DMS153 (cell line): ENCODE data around the gene EARS2.
"Not testable (repeated sequence)": the region's sequence is repeated elsewhere in the genome, so short reads cannot be mapped to it uniquely, and the experiment has no call there.

Experiments
- DNase-seq: peaks from one replicate; lab custom pipeline; 2025; lab: John Stamatoyannopoulos, UW

The EARS2 gene

DNA sequence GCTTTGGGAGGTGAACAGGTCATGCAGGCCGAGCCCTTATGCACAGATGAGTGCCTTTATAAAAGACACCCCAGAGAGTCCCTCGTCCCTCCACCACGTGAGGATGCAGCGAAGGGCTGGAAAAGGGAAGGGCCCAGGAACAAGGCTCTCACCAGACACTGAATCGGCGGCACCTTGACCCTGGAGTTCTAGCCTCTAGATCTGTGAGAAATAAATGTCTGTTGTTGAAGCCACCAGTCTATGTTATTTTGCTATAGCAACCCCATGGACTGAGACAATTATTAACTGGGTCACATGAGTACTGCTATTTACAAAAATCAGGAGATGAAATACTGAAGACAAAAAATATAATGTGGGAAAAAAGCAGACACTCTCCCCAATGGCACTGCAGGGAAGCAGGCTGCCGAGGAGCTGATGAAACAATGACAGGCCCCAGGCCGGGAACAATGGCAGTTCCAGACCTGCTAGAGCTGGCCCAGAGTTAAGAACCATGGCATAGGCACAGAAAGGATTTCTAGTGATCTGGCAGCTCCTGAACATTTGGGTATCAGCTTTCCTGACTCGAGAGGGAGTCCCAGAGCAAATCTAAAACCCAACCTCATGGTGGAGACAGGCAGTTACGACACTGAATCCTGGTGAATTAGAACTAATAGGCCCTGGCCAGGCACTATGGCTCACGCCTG, 29.0 kb downstream of the EARS2 start:
- DNase-seq: no peak

DNA sequence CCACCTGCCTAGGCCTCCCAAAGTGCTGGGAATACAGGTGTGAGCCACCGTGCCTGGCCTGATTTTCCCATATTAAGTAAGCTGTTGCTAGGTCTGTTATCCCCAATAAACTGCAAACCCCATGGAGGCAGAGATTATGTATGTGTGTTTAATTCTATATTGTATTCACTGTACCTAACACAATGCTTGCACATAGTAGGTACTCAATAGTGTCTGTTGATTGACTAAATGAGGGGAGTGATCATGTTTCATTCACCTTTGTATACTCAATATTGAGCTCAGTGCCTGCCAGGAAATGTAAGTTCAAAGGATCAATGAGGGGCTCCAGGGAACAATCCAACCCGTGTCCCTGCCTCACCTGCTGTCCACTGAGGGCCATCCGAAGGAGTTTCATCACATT, 32.3 kb downstream of the EARS2 start:
- DNase-seq: no peak

- DNase-seq: no peak
Observed at GRCh38 chr16:23523876-23524385, 33.2 kb downstream of the EARS2 start.

- DNase-seq: no peak
Observed at GRCh38 chr16:23523321-23523720, 33.8 kb downstream of the EARS2 start.

DNA sequence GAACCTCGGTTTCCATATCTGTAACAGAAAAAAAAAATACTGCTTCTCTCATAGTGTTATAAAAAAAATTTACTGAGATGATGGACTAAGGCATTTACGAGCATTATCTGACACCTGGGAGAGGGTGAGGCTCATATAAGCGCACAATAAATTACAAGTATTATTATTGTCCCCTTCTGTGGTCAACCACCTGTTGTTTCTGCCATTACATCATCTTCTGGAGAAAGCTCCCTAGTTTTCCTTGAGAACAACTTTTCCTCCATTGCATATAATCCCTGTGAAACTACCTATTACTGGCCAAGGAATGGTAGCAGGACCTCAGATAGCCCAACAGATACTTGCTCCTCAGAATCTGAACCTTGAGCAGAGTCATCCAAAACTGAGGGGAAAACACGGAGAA, 35.2 kb downstream of the EARS2 start:
- no peak for DNase-seq

- DNase-seq: no peak
Observed at GRCh38 chr16:23521037-23521743, 36.0 kb downstream of the EARS2 start.

- no peak for DNase-seq
Observed at GRCh38 chr16:23520500-23520899, 36.6 kb downstream of the EARS2 start.

GRCh38 chr16:23519282-23519681, 37.9 kb downstream of the EARS2 start:
- DNase-seq: no peak

- DNase-seq: no peak
Observed at GRCh38 chr16:23518435-23518891, 38.7 kb downstream of the EARS2 start.

DNA sequence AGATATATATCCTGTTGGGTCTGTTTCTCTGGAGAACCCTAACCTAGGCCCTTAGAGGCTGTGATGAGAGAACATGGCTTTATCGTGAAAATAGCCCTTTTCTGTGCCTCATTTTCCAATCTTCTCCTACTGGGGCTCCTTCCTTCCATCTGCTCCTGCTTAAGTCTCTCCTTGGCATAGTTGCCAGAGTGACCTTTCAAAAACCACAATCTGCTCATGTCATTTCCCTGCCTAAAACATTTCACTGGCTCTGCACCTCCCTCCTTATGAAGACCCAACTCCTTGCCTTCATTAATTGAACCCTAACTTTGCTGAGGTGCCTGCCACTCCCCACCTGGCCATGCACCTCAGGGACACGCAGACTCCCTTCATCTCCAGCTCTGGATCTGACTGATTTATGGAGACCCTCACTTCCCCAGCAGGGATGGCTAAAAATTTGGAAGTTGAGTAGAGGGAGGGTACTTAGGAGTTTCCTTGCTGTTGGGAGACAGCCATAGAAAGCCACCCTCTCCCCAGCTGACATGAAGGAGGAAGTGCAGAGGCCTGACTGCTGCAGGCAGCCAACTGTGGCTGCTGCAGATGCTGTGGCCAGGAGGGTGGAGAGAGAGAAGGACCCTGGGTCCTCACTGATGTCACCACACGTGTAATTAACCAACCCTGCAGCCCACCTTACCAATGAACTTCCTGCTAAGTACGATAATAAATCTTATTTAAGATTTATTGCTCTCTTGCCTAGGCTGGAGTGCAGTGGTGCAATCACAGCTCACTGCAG, 40.6 kb downstream of the EARS2 start:
- no peak for DNase-seq

DNA sequence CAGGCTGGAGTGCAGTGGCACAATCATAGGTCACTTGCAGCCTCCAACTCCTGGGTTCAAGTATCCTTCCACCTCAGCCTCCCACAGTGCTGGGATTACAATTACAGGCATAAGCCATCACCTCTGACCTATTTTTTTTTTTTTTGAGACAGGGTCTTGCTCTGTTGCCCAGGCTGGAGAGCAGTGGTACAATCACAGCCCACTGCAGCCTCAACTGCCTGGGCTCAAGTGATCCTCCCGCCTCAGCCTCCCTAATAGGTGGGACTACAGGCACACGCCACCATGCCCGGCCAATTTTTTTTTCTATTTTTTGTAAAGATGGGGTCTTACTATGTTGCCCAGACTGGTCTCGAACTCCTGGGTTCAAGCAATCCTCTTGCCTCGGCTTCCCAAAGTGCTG, 41.3 kb downstream of the EARS2 start:
- no peak for DNase-seq

DNA sequence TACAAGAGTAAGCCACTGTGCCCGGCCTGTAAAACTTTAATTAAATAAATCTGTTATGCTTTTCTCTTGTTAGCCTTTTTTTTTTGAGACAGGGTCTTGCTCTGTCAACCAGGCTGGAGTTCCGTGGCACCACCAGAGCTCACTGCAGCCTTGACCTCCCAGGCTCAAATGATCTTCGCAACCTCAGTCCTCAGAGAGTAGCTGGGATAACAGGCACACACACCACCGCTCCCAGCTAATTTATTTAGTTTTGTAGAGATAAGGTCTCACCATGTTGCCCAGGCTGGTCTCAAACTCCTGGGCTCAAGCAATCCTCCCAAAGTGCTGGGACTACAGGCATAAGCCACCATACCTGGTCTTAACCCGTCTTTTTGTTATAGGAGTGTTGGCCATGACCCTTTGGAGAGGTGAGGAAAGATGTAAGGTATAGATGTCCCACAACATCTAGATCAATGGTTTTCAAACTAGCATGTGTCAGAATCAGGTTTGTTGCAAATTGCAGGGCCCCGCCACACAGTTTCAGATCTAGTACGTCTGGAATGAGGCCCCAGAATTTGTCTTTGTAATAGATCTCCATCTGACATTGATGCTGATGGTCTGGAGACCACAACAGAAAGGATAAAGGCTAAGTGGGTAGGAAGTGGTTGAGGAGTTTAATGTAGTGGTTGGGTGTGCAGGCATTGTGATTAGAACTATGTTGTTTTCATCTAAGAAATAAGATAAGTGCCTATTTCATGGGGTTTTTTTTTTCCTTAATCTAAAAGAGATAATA, 42.6 kb downstream of the EARS2 start:
- no peak for DNase-seq

DNA sequence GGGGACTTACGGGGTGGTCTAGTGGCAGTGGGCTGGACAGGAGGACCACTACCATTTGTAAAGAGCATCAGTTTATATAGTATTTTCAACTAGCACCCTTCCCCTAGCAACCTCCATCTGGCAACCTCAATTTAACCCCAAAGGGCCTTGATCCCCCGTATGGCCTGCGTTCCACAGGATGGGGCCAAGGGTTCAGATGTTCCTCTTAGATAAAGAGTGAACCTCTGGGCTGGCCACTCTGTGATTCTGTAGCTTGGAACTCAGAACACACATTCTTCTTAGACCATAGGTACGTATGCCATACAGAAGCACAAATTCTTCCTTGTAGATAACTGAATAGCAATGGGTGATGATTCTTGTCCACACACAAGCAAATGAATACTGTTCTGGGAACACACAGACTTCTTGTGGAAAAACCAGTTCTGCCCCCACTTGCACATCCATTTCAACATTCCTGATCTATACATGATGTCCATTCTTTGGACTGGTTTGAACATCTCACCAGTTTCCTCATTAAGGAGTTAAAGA, 44.9 kb downstream of the EARS2 start:
- no peak for DNase-seq

DNA sequence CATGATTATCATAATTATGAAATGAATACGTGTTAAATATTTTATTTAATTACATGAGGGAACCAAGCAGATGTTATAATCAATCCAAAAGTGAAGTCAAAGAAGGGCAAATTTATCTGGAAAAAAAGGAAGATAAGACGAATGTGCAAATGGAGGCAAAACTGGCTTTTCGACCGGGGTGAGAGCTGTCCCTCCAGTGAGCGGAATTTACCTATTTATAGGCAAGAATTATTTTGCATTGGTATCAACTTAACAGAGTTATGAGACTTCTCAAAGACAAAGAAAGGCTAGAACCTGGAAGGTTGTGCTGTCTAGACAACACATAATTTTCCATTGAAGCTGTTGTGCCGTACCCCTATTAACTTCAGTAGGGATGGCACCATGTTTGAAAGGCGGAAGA, 45.4 kb downstream of the EARS2 start:
- no peak for DNase-seq

GRCh38 chr16:23510915-23511270, 46.3 kb downstream of the EARS2 start:
- DNase-seq: not testable (repeated sequence)

GRCh38 chr16:23510164-23510914, 46.8 kb downstream of the EARS2 start, which contains the start of gene GGA2:
Gene GGA2, minus strand, starts transcription at chr16:23510494. Its CDS starts 83 bp downstream, at chr16:23510411.
- peak; percentile 69 for DNase-seq

- DNase-seq: no peak
Observed at GRCh38 chr16:23509782-23510163, 47.4 kb downstream of the EARS2 start.

DNA sequence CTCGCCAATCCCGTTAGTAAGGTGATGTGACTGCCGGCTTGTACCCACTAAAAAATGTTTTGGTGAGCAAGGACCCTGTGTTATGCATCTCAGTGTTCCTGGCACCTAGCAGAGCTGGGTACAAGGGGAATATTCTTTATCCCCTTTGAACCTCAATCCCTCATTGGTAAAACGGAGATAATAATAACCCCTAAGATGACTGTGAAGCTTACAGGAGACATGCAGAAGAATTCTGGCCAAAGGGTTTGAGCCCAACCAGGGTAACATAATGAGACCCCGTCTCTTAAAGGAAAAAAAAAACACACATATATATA, 47.8 kb downstream of the EARS2 start:
- DNase-seq: no peak

GRCh38 chr16:23508589-23509440, 48.3 kb downstream of the EARS2 start:
- DNase-seq: no peak

GRCh38 chr16:23506606-23506994, 50.5 kb downstream of the EARS2 start:
- DNase-seq: no peak
